ENCODE data around the gene EPOP. TPM values are rescaled to one million over a fixed set of nuclear protein-coding genes. Genes with fewer than 3 reads are reported as not detected.
A peak's percentile ranks its signal among the peaks of the same experiment; 100 is the strongest.

Gene EPOP
- not detected for polyA plus RNA-seq

GRCh38 chr17:38674749-38675615 lies at the start of gene EPOP:
Gene EPOP, minus strand, starts transcription at chr17:38674957. Its CDS starts 462 bp downstream, at chr17:38674495.
- Mint-ChIP-seq H3K9me3 (no peaks in the 10 kb centered on the region), H3K27me3 (peaks cover 45% of the 10 kb centered on the region), H3K27ac (peak within 1 kb of the TSS in 2 of 3 donors; percentile 12 to 29), H3K4me1 (peaks cover 11 to 20% (median 18%) of the 10 kb centered on the region in 3 donors), H3K36me3 (peaks cover 3% of the 10 kb centered on the region), H3K4me3 (peak within 1 kb of the TSS; percentile 79 to 90 (median 80))

- peaks cover 5 to 14% (median 8%) of the 10 kb centered on the region in 3 donors for H3K4me1 Mint-ChIP-seq
- no peak overlapping the region for H3K4me3 Mint-ChIP-seq
- H3K27me3 Mint-ChIP-seq, result no peaks in the 10 kb centered on the region
- peaks cover 2% of the 10 kb centered on the region for H3K36me3 Mint-ChIP-seq
- H3K27ac Mint-ChIP-seq, result no peak overlapping the region
- H3K9me3 Mint-ChIP-seq, result no peaks in the 10 kb centered on the region
These were observed 47.0 kb upstream of the EPOP start for GRCh38 chr17:38721802-38722201.

- H3K9me3 Mint-ChIP-seq, result no peaks in the 10 kb centered on the region
- H3K36me3 Mint-ChIP-seq, result peaks cover 2% of the 10 kb centered on the region
- peaks cover 3 to 14% (median 8%) of the 10 kb centered on the region in 3 donors for H3K4me1 Mint-ChIP-seq
- peak overlapping the region in 1 of 4 donors; percentile 15 for H3K4me3 Mint-ChIP-seq
- H3K27ac Mint-ChIP-seq, result peak overlapping the region in 1 of 3 donors; percentile 79
- H3K27me3 Mint-ChIP-seq, result no peaks in the 10 kb centered on the region
These were observed 46.2 kb upstream of the EPOP start for GRCh38 chr17:38720941-38721340.

- no peaks in the 10 kb centered on the region for H3K27me3 Mint-ChIP-seq
- H3K36me3 Mint-ChIP-seq, result peaks cover 2% of the 10 kb centered on the region
- H3K4me1 Mint-ChIP-seq, result peaks cover 3 to 14% (median 4%) of the 10 kb centered on the region in 3 donors
- H3K9me3 Mint-ChIP-seq, result no peaks in the 10 kb centered on the region
- H3K4me3 Mint-ChIP-seq, result no peak overlapping the region
- H3K27ac Mint-ChIP-seq, result no peak overlapping the region
These were observed 45.3 kb upstream of the EPOP start for GRCh38 chr17:38719943-38720641.

- H3K27me3 Mint-ChIP-seq, result no peaks in the 10 kb centered on the region
- peaks cover 4% of the 10 kb centered on the region for H3K36me3 Mint-ChIP-seq
- no peaks in the 10 kb centered on the region for H3K9me3 Mint-ChIP-seq
- no peak overlapping the region for H3K4me3 Mint-ChIP-seq
- peaks cover 5 to 14% (median 9%) of the 10 kb centered on the region in 3 donors for H3K4me1 Mint-ChIP-seq
- peak overlapping the region in 1 of 3 donors; percentile 56 for H3K27ac Mint-ChIP-seq
These were observed 44.7 kb upstream of the EPOP start for GRCh38 chr17:38719289-38719942.

- no peaks in the 10 kb centered on the region for H3K27me3 Mint-ChIP-seq
- H3K4me3 Mint-ChIP-seq, result no peak overlapping the region
- H3K36me3 Mint-ChIP-seq, result peaks cover 2% of the 10 kb centered on the region
- no peaks in the 10 kb centered on the region for H3K9me3 Mint-ChIP-seq
- H3K27ac Mint-ChIP-seq, result no peak overlapping the region
- H3K4me1 Mint-ChIP-seq, result peaks cover 5 to 14% (median 5%) of the 10 kb centered on the region in 3 donors
These were observed 42.5 kb upstream of the EPOP start for GRCh38 chr17:38717139-38717745.

GRCh38 chr17:38716368-38717005 lies 41.7 kb upstream of the EPOP start:
- Mint-ChIP-seq H3K27me3 (no peaks in the 10 kb centered on the region), H3K4me1 (peaks cover 5 to 14% (median 5%) of the 10 kb centered on the region in 3 donors), H3K36me3 (peaks cover 2% of the 10 kb centered on the region), H3K27ac (no peak overlapping the region), H3K4me3 (no peak overlapping the region), H3K9me3 (no peaks in the 10 kb centered on the region)

GRCh38 chr17:38715216-38715943 lies 40.6 kb upstream of the EPOP start:
- no peaks in the 10 kb centered on the region for H3K27me3 Mint-ChIP-seq
- peak overlapping the region in 2 of 3 donors; percentile 73 to 89 for H3K27ac Mint-ChIP-seq
- H3K36me3 Mint-ChIP-seq, result peaks cover 2% of the 10 kb centered on the region
- no peak overlapping the region for H3K4me3 Mint-ChIP-seq
- no peaks in the 10 kb centered on the region for H3K9me3 Mint-ChIP-seq
- peaks cover 4 to 5% (median 5%) of the 10 kb centered on the region in 3 donors for H3K4me1 Mint-ChIP-seq

- peak overlapping the region in 1 of 3 donors; percentile 86 for H3K27ac Mint-ChIP-seq
- no peaks in the 10 kb centered on the region for H3K27me3 Mint-ChIP-seq
- H3K4me1 Mint-ChIP-seq, result peaks cover 1 to 14% (median 8%) of the 10 kb centered on the region in 3 donors
- no peak overlapping the region for H3K4me3 Mint-ChIP-seq
- H3K9me3 Mint-ChIP-seq, result no peaks in the 10 kb centered on the region
- H3K36me3 Mint-ChIP-seq, result peaks cover 2% of the 10 kb centered on the region
These were observed 38.8 kb upstream of the EPOP start for GRCh38 chr17:38713456-38714075.

- Mint-ChIP-seq H3K27me3 (no peaks in the 10 kb centered on the region), H3K9me3 (no peaks in the 10 kb centered on the region), H3K4me3 (no peak overlapping the region), H3K27ac (no peak overlapping the region), H3K36me3 (peaks cover 2% of the 10 kb centered on the region), H3K4me1 (peaks cover 0 to 21% (median 12%) of the 10 kb centered on the region in 3 donors)
These were observed 37.8 kb upstream of the EPOP start for GRCh38 chr17:38712593-38712992.

GRCh38 chr17:38711792-38712571 lies 37.2 kb upstream of the EPOP start:
- Mint-ChIP-seq H3K4me1 (peaks cover 2 to 27% (median 13%) of the 10 kb centered on the region in 3 donors), H3K4me3 (no peak overlapping the region), H3K36me3 (peaks cover 2% of the 10 kb centered on the region), H3K27me3 (no peaks in the 10 kb centered on the region), H3K9me3 (no peaks in the 10 kb centered on the region), H3K27ac (no peak overlapping the region)

GRCh38 chr17:38710985-38711384 lies 36.2 kb upstream of the EPOP start:
- H3K4me3 Mint-ChIP-seq, result peak overlapping the region in 1 of 4 donors; percentile 19
- no peaks in the 10 kb centered on the region for H3K9me3 Mint-ChIP-seq
- H3K27ac Mint-ChIP-seq, result no peak overlapping the region
- peaks cover 8 to 32% (median 20%) of the 10 kb centered on the region in 3 donors for H3K4me1 Mint-ChIP-seq
- H3K36me3 Mint-ChIP-seq, result peaks cover 2% of the 10 kb centered on the region
- no peaks in the 10 kb centered on the region for H3K27me3 Mint-ChIP-seq

- Mint-ChIP-seq H3K27ac (peak overlapping the region in 1 of 3 donors; percentile 70), H3K36me3 (peaks cover 2% of the 10 kb centered on the region), H3K4me1 (peaks cover 8 to 31% (median 23%) of the 10 kb centered on the region in 3 donors), H3K27me3 (no peaks in the 10 kb centered on the region), H3K9me3 (no peaks in the 10 kb centered on the region), H3K4me3 (peak overlapping the region in 1 of 4 donors; percentile 12)
These were observed 35.8 kb upstream of the EPOP start for GRCh38 chr17:38710604-38710962.
